Measurements from ENCODE around the gene SLC44A5. TPM values are rescaled to one million over a fixed set of nuclear protein-coding genes. Genes with fewer than 3 reads are reported as not detected.
A peak's percentile ranks its signal among the peaks of the same experiment; 100 is the strongest.

Gene SLC44A5
- total RNA-seq, 4 donors from 2014 or later: 0.19 to 12.8 (median 2.6) TPM

DNA sequence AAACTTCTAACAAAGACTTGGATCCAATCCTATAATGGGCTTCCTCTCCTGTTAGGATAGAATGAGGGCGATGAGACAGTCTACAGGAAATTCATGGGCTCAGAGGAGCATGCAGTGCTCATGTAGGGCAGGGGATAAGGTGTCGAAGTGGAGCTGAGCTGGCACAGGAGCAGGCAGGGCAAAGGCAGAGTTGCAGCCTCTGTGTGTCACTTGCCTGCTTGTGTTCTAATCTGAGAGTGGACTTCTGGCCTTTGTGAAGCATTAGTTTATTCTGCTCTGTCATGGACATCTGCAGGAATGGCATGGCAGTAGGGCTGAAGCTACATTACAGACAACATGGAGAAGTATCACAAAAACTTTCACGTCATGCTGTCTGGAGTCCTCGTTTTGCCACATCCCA, 444.1 kb downstream of the SLC44A5 start:
- no peak for DNase-seq
- no peak for TF ChIP-seq POLR2A (IDR thresholded peaks at IDR 0.05)
- TF ChIP-seq, protein P1, sequence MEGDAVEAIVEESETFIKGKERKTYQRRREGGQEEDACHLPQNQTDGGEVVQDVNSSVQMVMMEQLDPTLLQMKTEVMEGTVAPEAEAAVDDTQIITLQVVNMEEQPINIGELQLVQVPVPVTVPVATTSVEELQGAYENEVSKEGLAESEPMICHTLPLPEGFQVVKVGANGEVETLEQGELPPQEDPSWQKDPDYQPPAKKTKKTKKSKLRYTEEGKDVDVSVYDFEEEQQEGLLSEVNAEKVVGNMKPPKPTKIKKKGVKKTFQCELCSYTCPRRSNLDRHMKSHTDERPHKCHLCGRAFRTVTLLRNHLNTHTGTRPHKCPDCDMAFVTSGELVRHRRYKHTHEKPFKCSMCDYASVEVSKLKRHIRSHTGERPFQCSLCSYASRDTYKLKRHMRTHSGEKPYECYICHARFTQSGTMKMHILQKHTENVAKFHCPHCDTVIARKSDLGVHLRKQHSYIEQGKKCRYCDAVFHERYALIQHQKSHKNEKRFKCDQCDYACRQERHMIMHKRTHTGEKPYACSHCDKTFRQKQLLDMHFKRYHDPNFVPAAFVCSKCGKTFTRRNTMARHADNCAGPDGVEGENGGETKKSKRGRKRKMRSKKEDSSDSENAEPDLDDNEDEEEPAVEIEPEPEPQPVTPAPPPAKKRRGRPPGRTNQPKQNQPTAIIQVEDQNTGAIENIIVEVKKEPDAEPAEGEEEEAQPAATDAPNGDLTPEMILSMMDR (IDR thresholded peaks at IDR 0.05): no peak
- no peaks in the 10 kb centered on the region for H3K4me1 ChIP-seq
- intact Hi-C loops (cut with DNase I): no loop called here
- no peaks in the 10 kb centered on the region for H3K9me3 ChIP-seq
- WGBS, 2 donors: 72 to 84% methylated on average over 4 of the region's 4 CpGs
- H3K4me3 ChIP-seq: no peak overlapping the region
- no peaks in the 10 kb centered on the region for H3K27me3 ChIP-seq
- no peaks in the 10 kb centered on the region for H3K36me3 ChIP-seq
- peak overlapping the region in 1 of 4 donors; percentile 3 for H3K27ac ChIP-seq

DNA sequence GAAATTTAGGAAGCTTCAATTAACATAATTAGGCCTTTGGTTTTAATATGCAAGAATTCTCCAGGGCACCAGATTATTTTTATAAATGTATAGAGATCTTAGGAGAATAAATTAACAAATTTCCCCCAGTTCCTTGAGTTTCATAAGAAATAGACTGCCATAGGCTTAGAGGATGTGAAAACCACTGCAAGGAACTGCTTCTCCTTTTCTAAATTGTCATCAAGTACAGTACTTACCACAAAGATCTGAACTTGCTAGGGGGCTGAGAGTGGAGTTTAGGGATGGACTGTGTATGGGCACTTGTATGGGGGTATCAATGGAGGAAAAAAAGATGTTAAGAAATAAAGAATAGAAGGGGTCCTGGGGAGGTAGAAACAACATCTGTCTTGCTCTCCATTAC, 445.6 kb downstream of the SLC44A5 start:
- DNase-seq: no peak
- no peak overlapping the region for H3K4me3 ChIP-seq
- H3K4me1 ChIP-seq: no peaks in the 10 kb centered on the region
- no peaks in the 10 kb centered on the region for H3K27me3 ChIP-seq
- H3K27ac ChIP-seq: no peak overlapping the region
- intact Hi-C loops (cut with DNase I): no loop called here
- TF ChIP-seq, protein P1 (IDR thresholded peaks at IDR 0.05): no peak
- TF ChIP-seq POLR2A (IDR thresholded peaks at IDR 0.05): no peak
- no peaks in the 10 kb centered on the region for H3K9me3 ChIP-seq
- H3K36me3 ChIP-seq: no peaks in the 10 kb centered on the region

DNA sequence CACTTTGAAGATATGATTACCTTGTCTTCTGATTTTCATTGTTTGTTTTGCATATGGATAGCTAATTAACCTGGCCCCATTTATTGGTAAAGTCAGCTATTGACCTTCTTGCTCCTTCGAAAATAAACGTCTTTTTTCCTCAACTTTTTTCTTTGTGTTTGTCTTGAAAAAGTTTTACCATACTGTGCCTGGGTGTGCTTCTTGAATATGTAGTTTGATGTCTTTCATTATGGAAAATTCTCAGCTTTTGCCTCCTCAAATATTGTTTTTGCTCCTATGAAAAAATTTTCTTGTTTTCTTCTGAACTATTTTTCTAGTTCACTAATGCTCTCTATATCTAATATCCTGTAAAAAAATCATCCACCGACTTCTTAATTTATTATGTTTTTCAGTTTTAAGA, 451.8 kb downstream of the SLC44A5 start:
- Histone ChIP-seq H3K36me3 (no peaks in the 10 kb centered on the region), H3K4me1 (no peaks in the 10 kb centered on the region), H3K27ac (no peak overlapping the region), H3K27me3 (no peaks in the 10 kb centered on the region), H3K4me3 (no peak overlapping the region), H3K9me3 (no peaks in the 10 kb centered on the region)
- intact Hi-C loops (cut with DNase I): no loop called here
- no peak for DNase-seq
- TF ChIP-seq, protein P1 (IDR thresholded peaks at IDR 0.05): no peak
- no peak for TF ChIP-seq POLR2A (IDR thresholded peaks at IDR 0.05)
- WGBS, 2 donors: 81 to 93% methylated on average over 3 of the region's 3 CpGs

Small RNAs within 50 kb of the gene (small RNA-seq; reads per million reads assigned to genes)
- 0 reads per million in 4 donors for gene RNU6-503P
- 0 reads per million in 4 donors for gene RNU6-622P

Other genes with a start within 250 kb of the SLC44A5 start
- 10 to 100 TPM; 45.9 to 71.5 (median 60.5) TPM for gene ACADM, start 113.6 kb upstream of the SLC44A5 start, total RNA-seq
- 10 to 100 TPM; 34.9 to 98.4 (median 68.1) TPM for gene RABGGTB, start 175.1 kb upstream of the SLC44A5 start, total RNA-seq
- under 1 TPM in 2 of 4 donors, not detected in 2; 0.35 to 0.38 TPM for gene MSH4, start 185.8 kb upstream of the SLC44A5 start, total RNA-seq